Measurements from ENCODE around the gene ITGA6.

DNA sequence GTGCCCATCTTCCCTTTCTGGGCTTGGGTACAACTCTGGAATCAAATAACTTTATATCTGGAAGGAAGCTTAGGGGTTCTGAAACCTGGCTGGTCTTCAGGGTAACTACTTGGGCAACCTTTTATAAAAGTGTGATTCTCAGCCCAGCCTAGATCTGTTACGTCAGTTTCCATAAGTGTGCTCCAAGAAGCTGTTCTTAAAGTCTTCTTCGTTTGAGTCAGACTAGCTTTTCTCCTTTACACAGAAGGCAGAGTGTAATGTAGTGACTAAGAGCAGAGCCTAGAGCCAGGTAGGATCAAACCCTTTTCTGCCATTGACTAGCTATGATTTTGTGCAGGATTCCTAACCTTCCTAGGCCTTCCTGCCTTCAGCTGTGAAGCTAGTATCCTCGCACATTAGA is 5.8 kb downstream of the ITGA6 start:
- TF ChIP-seq CTCF (IDR thresholded peaks at IDR 0.05) = no peak
- no peak for TF ChIP-seq POLR2A (IDR thresholded peaks at IDR 0.05)
